CD8-positive, alpha-beta memory T cell (primary cell): ENCODE results near the gene ALLC. TPM values are rescaled to one million over a fixed set of nuclear protein-coding genes. Genes with fewer than 3 reads are reported as not detected.
"Not testable (repeated sequence)": the region's sequence is repeated elsewhere in the genome, so short reads cannot be mapped to it uniquely, and the experiment has no call there.

Experiments used
- CTCF ChIA-PET: fragments of 350-600 bp; sonication (Branson Sonifier 250); formaldehyde crosslinking; loops from one replicate; lab custom pipeline; 2021; ENCODE audit warnings: antibody characterized with exemption; lab: Charles Lee
- POLR2A ChIA-PET: fragments of 350-600 bp; sonication (Branson Sonifier 250); formaldehyde crosslinking; loops from one replicate; lab custom pipeline; 2021; ENCODE audit warnings: antibody characterized with exemption; lab: Charles Lee
- DNase-seq, 5 donors: peaks; one replicate each; pipeline versions ENCODE4 v3.0.0 to v3.0.0-alpha.2; 2020 to 2022; ENCODE audit warnings: mixed read lengths in 1 of 5
- H3K27ac ChIP-seq: one replicate; pipeline ENCODE4 v1.7.0; 2013; ENCODE audit warnings: low read depth, mild to moderate bottlenecking, low read length, moderate library complexity
- H3K27me3 ChIP-seq: 2 replicates; pipeline ENCODE4 v1.7.0; 2013; ENCODE audit warnings: low read length, mild to moderate bottlenecking; ENCODE audit not compliant: insufficient read depth, poor library complexity, severe bottlenecking
- H3K36me3 ChIP-seq: 2 replicates; pipeline ENCODE4 v1.7.0; 2013; ENCODE audit warnings: mild to moderate bottlenecking, low read length, moderate library complexity; ENCODE audit not compliant: insufficient read depth
- H3K4me1 ChIP-seq: 2 replicates; pipeline ENCODE4 v1.7.0; 2013; ENCODE audit warnings: mild to moderate bottlenecking, low read length, moderate library complexity; ENCODE audit not compliant: insufficient read depth
- H3K4me3 ChIP-seq: 2 replicates; pipeline ENCODE4 v1.7.0; 2013; ENCODE audit warnings: mild to moderate bottlenecking, low read length
- H3K9me3 ChIP-seq: 2 replicates; pipeline ENCODE4 v1.7.0; 2013; ENCODE audit warnings: mild to moderate bottlenecking, low read length
- H3K27ac Mint-ChIP-seq, 8 donors: one replicate each; pipeline ENCODE4 v1.8.0; 2020 to 2021; ENCODE audit warnings: mixed read lengths in 8 of 8, mild to moderate bottlenecking in 6 of 8, inconsistent platforms in 3 of 8, moderate library complexity in 3 of 8
- H3K27me3 Mint-ChIP-seq, 2 donors: one replicate each; pipeline ENCODE4 v1.8.0; 2020 to 2021; ENCODE audit warnings: mixed read lengths in 2 of 2, mild to moderate bottlenecking in 1 of 2, moderate library complexity in 1 of 2
- H3K36me3 Mint-ChIP-seq, 3 donors: one replicate each; pipeline ENCODE4 v1.8.0; 2020 to 2021; ENCODE audit warnings: mixed read lengths in 3 of 3, inconsistent platforms in 1 of 3, mild to moderate bottlenecking in 1 of 3
- H3K4me1 Mint-ChIP-seq, 3 donors: one replicate each; pipeline ENCODE4 v1.8.0; 2020 to 2021; ENCODE audit warnings: mixed read lengths in 3 of 3, inconsistent platforms in 1 of 3, mild to moderate bottlenecking in 1 of 3
- H3K4me3 Mint-ChIP-seq, 7 donors: one replicate each; pipeline ENCODE4 v1.8.0; 2020 to 2021; ENCODE audit warnings: mixed read lengths in 7 of 7, mild to moderate bottlenecking in 6 of 7, moderate library complexity in 4 of 7, inconsistent platforms in 2 of 7
- H3K9me3 Mint-ChIP-seq, 5 donors: one replicate each; pipeline ENCODE4 v1.8.0; 2020 to 2022; ENCODE audit warnings: mixed read lengths in 5 of 5, mild to moderate bottlenecking in 3 of 5, moderate library complexity in 2 of 5, inconsistent platforms in 1 of 5
- polyA plus RNA-seq: library from polyadenylated mRNA; unstranded; fragments of 300-500 nt; fragmentation: Illumina TruSeq; gene quantifications from one replicate; pipeline ENCODE4 v1.2.3, GENCODE V29; 2021
- total RNA-seq, 2 experiments: library from RNA; stranded (reverse); gene quantifications; one replicate each; pipeline ENCODE4 v1.2.3, GENCODE V29; 2021

Gene ALLC
- total and polyA plus RNA-seq, 3 experiments from 2014 or later, result not detected

DNA sequence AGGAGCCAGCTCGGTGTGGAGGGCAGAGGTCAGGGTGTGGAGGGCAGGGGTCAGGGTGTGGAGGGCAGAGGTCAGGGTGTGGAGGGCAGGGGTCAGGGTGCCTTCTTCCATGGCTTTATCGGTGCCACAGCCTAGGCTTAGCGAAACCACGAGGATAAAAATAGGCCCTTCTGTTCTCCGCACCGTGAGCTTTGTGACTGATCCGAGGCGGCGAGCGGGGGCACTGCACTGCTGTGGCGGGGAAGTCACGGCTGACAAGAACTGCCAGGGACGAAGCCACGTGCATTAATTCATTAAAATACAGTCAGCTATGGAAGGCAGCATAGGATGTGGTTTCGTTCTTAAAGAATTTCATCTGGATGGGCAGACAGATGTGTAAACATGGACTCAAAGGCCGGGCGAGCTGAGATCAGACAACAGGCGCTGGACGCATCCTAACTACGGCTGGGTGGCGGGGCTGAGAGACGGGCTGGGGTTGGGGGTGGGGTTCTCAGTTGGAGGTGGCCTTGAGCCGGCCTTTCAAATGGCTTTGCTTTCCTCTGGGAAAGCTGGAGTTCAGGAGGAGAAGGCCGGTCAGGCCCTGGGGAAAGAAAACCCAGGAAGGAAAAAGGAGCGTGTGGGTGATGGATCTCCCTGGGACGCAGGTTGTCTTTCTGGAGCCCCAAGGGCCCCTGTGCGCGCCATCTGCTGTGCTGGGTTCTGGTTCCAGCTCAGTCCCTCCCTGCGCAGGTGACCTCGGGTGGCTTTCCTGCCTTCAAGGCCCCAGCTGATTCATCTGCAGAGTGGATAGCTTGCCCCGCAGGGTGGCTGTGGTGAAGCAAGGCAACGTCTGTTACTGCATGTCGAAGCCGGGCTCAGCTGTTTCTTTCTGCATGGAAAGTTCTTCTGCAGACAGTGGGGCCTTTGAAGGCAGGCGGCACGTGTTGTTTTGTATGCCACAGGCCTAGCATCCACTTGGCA is 958 bp upstream of the ALLC start:
- ChIA-PET POLR2A (no interaction called here), CTCF (interaction anchor here (1.1 to 1.6 kb wide), 2 partner anchors 12 to 234 kb away, joined by 3 to 5 read pairs; no protein-coding TSS in a partner anchor)
- Histone ChIP-seq H3K36me3 (no peaks in the 10 kb centered on the region), H3K27me3 (no peaks in the 10 kb centered on the region), H3K4me1 (peaks cover 5% of the 10 kb centered on the region), H3K27ac (no peak overlapping the region), H3K9me3 (no peaks in the 10 kb centered on the region), H3K4me3 (no peak overlapping the region)
- Mint-ChIP-seq H3K27ac (no peak overlapping the region), H3K36me3 (no peaks in the 10 kb centered on the region), H3K27me3 (peaks cover 0 to 3% of the 10 kb centered on the region in 2 donors), H3K9me3 (no peaks in the 10 kb centered on the region), H3K4me1 (peaks cover 6 to 14% (median 8%) of the 10 kb centered on the region in 3 donors), H3K4me3 (no peak overlapping the region)
- no peak for DNase-seq

DNA sequence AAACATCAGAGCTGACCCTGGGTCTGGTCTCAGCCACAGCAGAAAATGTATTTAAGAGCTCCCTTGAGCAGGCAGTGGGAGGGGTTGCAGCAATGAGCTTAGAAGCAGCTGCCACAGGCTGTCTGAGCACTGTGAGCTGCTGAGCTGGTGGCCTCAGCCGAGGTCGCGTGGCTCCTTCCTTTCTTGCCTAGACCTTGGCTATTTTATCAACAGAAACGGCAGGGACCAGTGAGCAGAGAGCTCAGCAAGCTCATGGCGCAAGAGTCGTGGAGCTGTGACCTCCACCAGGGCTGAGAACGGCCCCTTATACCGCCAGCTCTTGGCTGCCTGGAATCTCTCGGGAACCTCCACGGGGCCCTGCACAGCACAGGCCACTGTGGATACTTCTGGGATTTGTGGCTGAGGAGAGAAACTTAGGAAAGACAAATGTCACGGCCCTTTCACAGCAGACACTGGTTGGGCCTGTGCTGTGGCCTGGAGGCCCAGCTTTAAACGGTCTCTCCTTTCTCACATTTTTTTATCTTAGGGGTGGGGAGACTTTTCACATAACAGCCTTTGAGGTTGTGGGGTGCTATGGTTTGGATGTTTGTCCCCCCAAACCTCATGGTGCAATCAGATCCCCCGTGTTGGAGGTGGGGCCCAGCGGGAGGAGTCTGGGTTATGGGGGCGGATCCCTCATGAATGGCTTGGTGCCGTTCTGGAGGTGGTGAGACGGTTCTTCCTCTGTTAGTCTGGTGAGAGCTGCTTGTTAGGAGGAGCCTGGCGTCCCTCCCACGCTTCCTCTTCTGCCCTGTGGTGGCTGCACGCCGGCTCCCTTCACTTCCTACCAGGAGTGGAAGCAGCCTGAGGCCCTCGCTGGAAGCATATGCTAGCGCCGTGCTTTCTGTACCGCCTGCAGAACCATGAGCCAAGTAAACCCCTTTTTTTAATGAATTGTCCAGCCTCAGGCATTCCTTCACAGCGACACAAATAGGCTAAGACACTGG is 1.7 kb downstream of the ALLC start:
- Histone ChIP-seq H3K4me3 (no peak overlapping the region), H3K27me3 (no peaks in the 10 kb centered on the region), H3K27ac (no peak overlapping the region), H3K36me3 (no peaks in the 10 kb centered on the region), H3K9me3 (no peaks in the 10 kb centered on the region), H3K4me1 (no peaks in the 10 kb centered on the region)
- Mint-ChIP-seq H3K27me3 (no peaks in the 10 kb centered on the region), H3K4me3 (no peak overlapping the region), H3K27ac (peak overlapping the region in 2 of 8 donors; percentile 58 to 63), H3K36me3 (no peaks in the 10 kb centered on the region), H3K9me3 (no peaks in the 10 kb centered on the region), H3K4me1 (peaks cover 3 to 12% (median 4%) of the 10 kb centered on the region in 3 donors)
- POLR2A ChIA-PET, result no interaction called here
- DNase-seq, result no peak
- CTCF ChIA-PET, result interaction anchor here (0.6 kb wide), 1 partner anchor 8 kb away, joined by 3 read pairs; no protein-coding TSS in a partner anchor

DNA sequence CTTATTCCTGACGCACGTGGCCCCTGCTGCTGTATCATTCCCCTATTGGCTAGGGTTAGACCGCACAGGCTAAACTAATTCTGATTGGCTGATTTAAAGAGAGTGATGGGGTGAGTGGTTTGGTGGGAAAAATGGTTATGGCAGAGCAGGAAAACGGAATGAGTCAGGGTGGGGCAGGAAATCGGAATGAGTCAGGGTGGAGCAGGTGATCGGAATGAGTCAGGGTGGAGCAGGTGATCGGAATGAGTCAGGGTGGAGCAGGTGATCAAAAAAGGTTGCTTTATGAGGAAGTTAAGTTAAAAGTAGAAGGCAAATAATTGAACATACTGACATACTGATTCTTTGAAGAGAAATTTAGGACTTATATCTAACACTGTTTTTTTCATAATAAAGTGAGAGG is 2.6 kb downstream of the ALLC start:
- H3K9me3 Mint-ChIP-seq, H3K27me3 ChIP-seq, H3K9me3 ChIP-seq, H3K4me3 ChIP-seq, H3K27me3 Mint-ChIP-seq, H3K27ac ChIP-seq, H3K4me3 Mint-ChIP-seq, POLR2A ChIA-PET, H3K36me3 ChIP-seq, H3K36me3 Mint-ChIP-seq, H3K4me1 ChIP-seq, DNase-seq: not testable (repeated sequence)
- Mint-ChIP-seq H3K4me1 (peaks cover 3 to 12% (median 4%) of the 10 kb centered on the region in 3 donors), H3K27ac (peak overlapping the region in 3 of 8 donors; percentile 2 to 91 (median 4))
- CTCF ChIA-PET, result interaction anchor here (1.0 kb wide), 1 partner anchor 10 kb away, joined by 3 read pairs; no protein-coding TSS in a partner anchor

DNA sequence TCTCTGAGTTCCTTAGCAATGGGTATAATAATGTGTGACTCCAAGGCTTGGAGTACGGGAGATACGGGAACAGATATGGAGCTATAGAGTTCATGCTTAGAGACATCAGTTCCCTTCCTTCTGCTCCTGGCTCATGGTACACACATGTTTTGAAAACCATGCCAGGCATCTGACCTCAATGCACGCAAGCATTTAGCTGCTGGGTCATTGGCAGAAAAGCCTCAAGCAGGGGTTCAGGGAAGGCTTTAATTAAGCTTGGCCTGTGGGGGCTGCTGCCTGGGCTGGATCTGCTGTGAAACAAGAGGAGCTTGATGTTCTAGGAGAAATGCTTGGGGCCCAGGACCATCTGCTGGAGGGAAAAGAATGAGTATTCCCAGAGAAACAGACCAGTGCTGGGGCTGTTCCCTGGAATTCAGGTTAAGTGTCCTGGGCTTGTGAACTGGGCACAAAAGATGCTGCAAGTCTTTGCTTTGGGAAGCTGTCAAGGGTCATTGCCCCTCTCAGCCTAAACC is 3.2 kb downstream of the ALLC start:
- Mint-ChIP-seq H3K27ac (no peak overlapping the region), H3K4me1 (peaks cover 3 to 12% (median 4%) of the 10 kb centered on the region in 3 donors), H3K4me3 (no peak overlapping the region), H3K27me3 (no peaks in the 10 kb centered on the region), H3K9me3 (no peaks in the 10 kb centered on the region), H3K36me3 (no peaks in the 10 kb centered on the region)
- DNase-seq, result no peak
- ChIA-PET POLR2A (no interaction called here), CTCF (interaction anchor here (1.0 kb wide), 1 partner anchor 11 kb away, joined by 3 read pairs; no protein-coding TSS in a partner anchor)
- H3K27me3 ChIP-seq, result no peaks in the 10 kb centered on the region
- no peaks in the 10 kb centered on the region for H3K9me3 ChIP-seq
- H3K4me3 ChIP-seq, result no peak overlapping the region
- no peaks in the 10 kb centered on the region for H3K4me1 ChIP-seq
- H3K36me3 ChIP-seq, result no peaks in the 10 kb centered on the region
- H3K27ac ChIP-seq, result no peak overlapping the region

DNA sequence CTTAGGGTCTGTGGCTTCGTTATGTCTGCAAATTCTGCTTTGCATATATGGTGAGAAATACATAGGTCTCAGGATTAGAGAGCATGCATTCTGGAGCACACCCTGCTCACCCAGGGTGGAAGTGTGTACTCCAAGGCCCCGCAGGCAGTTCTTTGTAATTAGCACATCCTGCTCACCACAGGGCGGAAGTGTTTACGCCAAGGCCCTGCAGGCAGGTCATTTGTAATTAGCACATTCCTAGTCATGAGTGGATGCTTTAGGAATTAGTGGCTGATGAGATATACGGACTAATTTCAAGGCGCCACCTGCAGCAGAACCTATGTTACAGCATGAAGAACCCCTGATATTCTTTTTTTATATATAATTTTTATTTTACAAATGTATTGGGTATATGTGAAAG is 4.2 kb downstream of the ALLC start:
- Histone ChIP-seq H3K4me3 (no peak overlapping the region), H3K27me3 (no peaks in the 10 kb centered on the region), H3K9me3 (no peaks in the 10 kb centered on the region), H3K27ac (no peak overlapping the region), H3K4me1 (no peaks in the 10 kb centered on the region), H3K36me3 (no peaks in the 10 kb centered on the region)
- Mint-ChIP-seq H3K27me3 (no peaks in the 10 kb centered on the region), H3K27ac (peak overlapping the region in 1 of 8 donors; percentile 43), H3K4me1 (peaks cover 3 to 12% (median 4%) of the 10 kb centered on the region in 3 donors), H3K36me3 (no peaks in the 10 kb centered on the region), H3K4me3 (no peak overlapping the region), H3K9me3 (no peaks in the 10 kb centered on the region)
- ChIA-PET POLR2A (no interaction called here), CTCF (no interaction called here)
- no peak for DNase-seq

DNA sequence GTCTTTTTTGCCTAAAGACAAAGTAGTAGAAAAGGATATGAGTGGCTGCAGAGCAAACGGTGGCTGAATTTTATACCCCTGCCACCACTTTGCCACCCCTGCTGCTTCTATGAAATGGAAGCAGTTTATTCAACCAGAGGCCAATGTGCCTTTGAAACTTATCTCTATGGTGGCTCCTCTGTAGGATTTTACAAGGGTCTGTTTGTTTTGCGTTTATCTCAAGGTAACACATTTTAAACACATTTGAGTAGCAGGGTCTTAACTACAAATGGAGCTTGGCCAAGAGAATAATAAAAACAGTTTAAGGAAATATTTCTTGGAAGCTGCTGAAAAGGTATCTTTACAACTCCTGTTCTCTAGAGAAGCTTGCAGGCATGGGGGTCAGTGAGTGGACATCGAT is 6.1 kb downstream of the ALLC start:
- Histone ChIP-seq H3K4me3 (no peak overlapping the region), H3K27ac (no peak overlapping the region), H3K36me3 (no peaks in the 10 kb centered on the region), H3K27me3 (no peaks in the 10 kb centered on the region), H3K9me3 (no peaks in the 10 kb centered on the region), H3K4me1 (no peaks in the 10 kb centered on the region)
- POLR2A ChIA-PET, result no interaction called here
- peaks cover 3 to 6% of the 10 kb centered on the region in 2 donors for H3K27me3 Mint-ChIP-seq
- peaks cover 3 to 12% (median 4%) of the 10 kb centered on the region in 3 donors for H3K4me1 Mint-ChIP-seq
- H3K4me3 Mint-ChIP-seq, result no peak overlapping the region
- H3K9me3 Mint-ChIP-seq, result no peaks in the 10 kb centered on the region
- H3K27ac Mint-ChIP-seq, result no peak overlapping the region
- no peak for DNase-seq
- CTCF ChIA-PET, result no interaction called here
- no peaks in the 10 kb centered on the region for H3K36me3 Mint-ChIP-seq

DNA sequence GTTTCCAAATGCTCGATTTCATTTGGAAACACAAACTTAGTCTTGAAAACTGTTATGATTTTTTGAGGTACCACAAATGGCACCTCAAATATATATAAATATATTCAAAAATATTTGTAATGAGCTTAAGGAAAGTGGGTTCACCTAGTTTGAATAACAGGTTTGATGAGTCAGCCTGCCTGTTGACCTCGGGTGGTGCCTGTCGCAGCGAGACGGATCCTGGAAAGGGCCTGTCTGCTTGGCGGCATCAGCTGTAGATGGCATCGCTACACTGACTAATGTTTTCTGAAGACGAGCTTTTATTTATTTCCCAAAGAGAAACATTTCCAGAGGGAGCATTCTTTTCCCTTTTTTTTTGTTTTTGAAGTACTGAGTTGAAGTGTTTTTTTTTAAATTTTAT is 6.9 kb downstream of the ALLC start:
- DNase-seq, result no peak
- Histone ChIP-seq H3K9me3 (no peaks in the 10 kb centered on the region), H3K4me1 (no peaks in the 10 kb centered on the region), H3K4me3 (no peak overlapping the region), H3K36me3 (no peaks in the 10 kb centered on the region), H3K27me3 (no peaks in the 10 kb centered on the region), H3K27ac (no peak overlapping the region)
- Mint-ChIP-seq H3K4me1 (peaks cover 3 to 10% (median 4%) of the 10 kb centered on the region in 3 donors), H3K36me3 (no peaks in the 10 kb centered on the region), H3K9me3 (no peaks in the 10 kb centered on the region), H3K27ac (no peak overlapping the region), H3K4me3 (no peak overlapping the region), H3K27me3 (peaks cover 5 to 11% of the 10 kb centered on the region in 2 donors)
- ChIA-PET POLR2A (no interaction called here), CTCF (no interaction called here)
